ENCODE results near the gene NUCKS1. TPM values are rescaled to one million over a fixed set of nuclear protein-coding genes. Genes with fewer than 3 reads are reported as not detected.
A peak's percentile ranks its signal among the peaks of the same experiment; 100 is the strongest.

NUCKS1 gene
- total RNA-seq, 1 donor from 2014 or later: 128 TPM

GRCh38 chr1:205670611-205671430, 79.2 kb downstream of the NUCKS1 start:
- no peak for DNase-seq (ENCODE audit: low read depth in 2 of 2)

DNA sequence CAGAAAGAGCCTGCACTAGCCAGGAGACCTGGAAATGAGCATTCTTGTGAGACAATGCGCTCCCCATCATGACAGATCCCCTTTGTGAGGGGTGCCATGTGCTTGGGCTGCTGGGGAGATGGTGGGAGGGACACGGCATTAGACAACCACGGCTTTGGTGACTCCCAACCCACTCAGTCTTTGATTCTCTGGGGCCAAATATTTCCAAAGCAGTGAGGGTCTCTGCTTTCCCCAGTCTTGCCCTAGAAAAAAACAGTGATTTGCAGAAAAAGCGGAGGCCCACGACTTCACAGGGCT, 79.9 kb downstream of the NUCKS1 start:
- DNase-seq (ENCODE audit: low read depth in 2 of 2): no peak

DNA sequence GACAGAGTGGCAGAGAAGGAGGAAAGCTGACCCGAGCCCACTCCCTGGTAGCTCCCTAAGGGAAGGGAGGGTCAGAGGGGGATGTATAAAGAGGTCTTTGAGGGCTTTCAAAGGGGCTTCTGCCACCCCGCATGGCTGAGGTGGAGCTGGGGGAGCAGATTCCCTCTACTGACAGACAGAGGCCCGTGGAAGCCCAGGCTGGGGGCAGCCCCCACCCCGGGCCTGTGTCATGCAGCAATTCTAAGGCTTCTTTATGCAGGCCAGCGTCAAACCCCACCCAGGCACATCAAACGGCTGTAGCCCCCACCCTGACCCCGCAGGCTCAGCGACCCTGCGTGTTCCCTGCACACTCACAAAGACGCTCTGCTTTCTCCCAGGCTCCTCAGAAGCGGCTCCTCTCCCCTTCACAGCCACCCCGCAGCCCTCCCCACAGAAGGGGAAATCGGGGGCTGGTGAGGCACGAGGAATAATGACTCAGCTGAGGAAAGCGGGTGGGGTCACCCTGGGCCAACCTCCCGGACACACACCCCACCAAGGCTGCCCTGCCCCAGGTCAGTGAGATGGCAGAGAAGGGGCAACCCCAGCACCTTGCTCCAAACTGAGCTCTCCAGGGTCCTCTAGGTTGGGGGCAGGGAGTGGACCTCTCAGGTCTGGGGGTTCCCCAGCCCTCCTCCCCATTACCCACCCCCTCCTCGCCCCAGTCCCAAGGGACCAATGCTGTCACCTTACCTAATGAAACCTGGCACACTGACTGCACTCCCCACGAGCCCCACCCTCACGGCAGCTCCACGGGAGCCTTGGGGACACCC, 80.4 kb downstream of the NUCKS1 start:
- no peak for DNase-seq (ENCODE audit: low read depth in 2 of 2)

DNA sequence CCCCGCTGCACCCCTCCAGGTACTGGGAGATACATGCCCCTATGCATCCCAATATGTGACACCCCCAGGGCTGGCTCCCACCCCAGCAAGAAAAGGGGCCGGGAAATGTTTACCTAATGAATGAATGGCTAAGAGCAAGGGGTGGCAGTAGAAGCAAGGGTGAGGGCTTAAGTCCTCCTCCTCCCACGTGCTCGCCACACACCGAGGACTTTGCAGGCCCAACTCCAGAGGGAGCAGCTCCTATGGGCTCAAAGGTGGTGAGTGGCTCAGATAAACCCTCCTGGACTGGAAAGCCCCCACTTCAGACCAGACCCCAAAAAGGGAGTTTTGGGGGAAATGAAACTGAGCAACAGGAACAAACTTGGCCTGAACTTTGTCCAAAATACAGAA, 81.0 kb downstream of the NUCKS1 start:
- no peak for DNase-seq (ENCODE audit: low read depth in 2 of 2)

- no peak for DNase-seq (ENCODE audit: low read depth in 2 of 2)
Observed at GRCh38 chr1:205667909-205668643, 81.9 kb downstream of the NUCKS1 start.

- DNase-seq (ENCODE audit: low read depth in 2 of 2): no peak
Observed at GRCh38 chr1:205666372-205667166, 83.4 kb downstream of the NUCKS1 start.

GRCh38 chr1:205665201-205666045, 84.6 kb downstream of the NUCKS1 start:
- DNase-seq (ENCODE audit: low read depth in 2 of 2): no peak

DNA sequence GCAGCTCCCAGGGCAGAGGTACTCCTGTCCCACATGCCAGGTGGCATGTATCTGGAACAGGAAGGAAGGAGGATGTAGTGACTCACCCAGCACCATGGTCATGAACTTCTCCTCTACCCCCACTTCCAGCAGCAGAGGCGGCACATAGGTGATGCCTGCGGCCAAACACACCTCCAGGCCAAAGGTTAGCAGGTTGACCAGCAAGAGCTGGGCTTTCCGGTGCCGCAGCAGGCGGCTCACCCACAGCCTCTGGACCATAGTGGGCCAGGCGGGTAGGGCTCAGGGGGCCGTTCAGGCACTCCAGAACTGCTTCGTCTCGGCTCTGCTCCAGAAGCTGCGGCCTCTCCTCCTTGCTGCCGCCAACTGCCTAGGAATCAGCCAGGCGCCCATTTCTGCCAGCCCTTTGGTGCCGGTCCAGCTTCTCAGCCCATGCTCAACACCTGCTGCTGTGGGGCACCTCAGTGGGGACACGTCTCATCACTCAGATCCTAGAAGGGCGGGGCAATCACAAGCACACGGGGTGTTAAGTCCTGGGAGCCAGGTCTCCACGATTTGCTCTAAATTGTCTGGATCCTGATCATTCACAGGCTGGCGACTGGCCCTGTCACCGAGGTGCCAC, 85.5 kb downstream of the NUCKS1 start:
- DNase-seq (ENCODE audit: low read depth in 2 of 2): peak; percentile 55 to 68

GRCh38 chr1:205663286-205663936, 86.6 kb downstream of the NUCKS1 start:
- DNase-seq (ENCODE audit: low read depth in 2 of 2): peak in 1 of 2 donors; percentile 48

Other genes starting within 250 kb of the NUCKS1 start
- 0.25 and 0.39 TPM in 2 replicates for gene CDK18, start 245.5 kb downstream of the NUCKS1 start, total RNA-seq
- gene ELK4, start 118.2 kb downstream of the NUCKS1 start, total RNA-seq: 33.4 and 44.0 TPM in 2 replicates
- gene SLC45A3, start 69.7 kb downstream of the NUCKS1 start, total RNA-seq: 14.8 and 53.0 TPM in 2 replicates
- gene RAB29, start 25.3 kb upstream of the NUCKS1 start, total RNA-seq: 18.1 and 30.8 TPM in 2 replicates
- gene SLC41A1, start 63.0 kb upstream of the NUCKS1 start, total RNA-seq: 8.1 and 12.3 TPM in 2 replicates
- gene PM20D1, start 100.0 kb upstream of the NUCKS1 start, total RNA-seq: under 0.01 and 0.25 TPM in 2 replicates
- gene SLC26A9, start 193.3 kb upstream of the NUCKS1 start, total RNA-seq: not detected in 2 replicates